Measurements from ENCODE around the gene SLC3A2. TPM values are rescaled to one million over a fixed set of nuclear protein-coding genes. Genes with fewer than 3 reads are reported as not detected.

Gene SLC3A2
- total and polyA plus RNA-seq, 2 of the 13 experiments (the other 11 are each of a cell fraction or from before 2014, with no cell fraction given) = 213 to 226 TPM

GRCh38 chr11:62839050-62839945 lies 41.4 kb upstream of the SLC3A2 start, which contains the start of gene WDR74 (continued):
- TF ChIP-seq ZBTB43 (CRISPR knock-in tag; conservative IDR thresholded peaks at IDR 0.05) = no peak
- peak; percentile 87 for TF ChIP-seq ZNF788 (CRISPR knock-in tag; IDR thresholded peaks at IDR 0.05; ENCODE audit: borderline replicate concordance)
- no peak for TF ChIP-seq HNRNPUL1 (IDR thresholded peaks at IDR 0.05; ENCODE audit: low read depth, low read length)
- no peak for TF ChIP-seq ZNF552 (CRISPR knock-in tag; IDR thresholded peaks at IDR 0.05; ENCODE audit: borderline replicate concordance)
- TF ChIP-seq IRF2 (CRISPR knock-in tag; IDR thresholded peaks at IDR 0.05) = peak; percentile 92; the same call in 1 of the 2 replicates
- no peak; the same call in 1 of the 2 replicates for TF ChIP-seq KDM5B (CRISPR knock-in tag; IDR thresholded peaks at IDR 0.05; ENCODE audit: borderline replicate concordance)
- TF ChIP-seq REL (CRISPR knock-in tag; conservative IDR thresholded peaks at IDR 0.05) = no peak
- no peak for TF ChIP-seq CHD2 (IDR thresholded peaks at IDR 0.05; ENCODE audit: low read depth, low read length)
- no peak for TF ChIP-seq RFX3 (CRISPR knock-in tag; IDR thresholded peaks at IDR 0.05)
- no peak for TF ChIP-seq ZNF431 (CRISPR knock-in tag; IDR thresholded peaks at IDR 0.05; ENCODE audit: borderline replicate concordance, low read depth)
- TF ChIP-seq SOX5 (CRISPR knock-in tag; IDR thresholded peaks at IDR 0.05; ENCODE audit: borderline replicate concordance) = peak; percentile 44; the same call in 1 of the 2 replicates
- TF ChIP-seq RNF2 (conservative IDR thresholded peaks at IDR 0.05; ENCODE audit: low read depth) = no peak
- TF ChIP-seq ZBTB1 (CRISPR knock-in tag; IDR thresholded peaks at IDR 0.05; ENCODE audit: borderline replicate concordance) = no peak
- TF ChIP-seq MAFK (conservative IDR thresholded peaks at IDR 0.05 in 1 of 2, IDR thresholded peaks at IDR 0.05 in 1 of 2; ENCODE audit: low read length in 2 of 2) = no peak; a peak in 1 of 4 replicates
- peak; percentile 68 for TF ChIP-seq ZNF143 (CRISPR knock-in tag; IDR thresholded peaks at IDR 0.05)
- TF ChIP-seq ZC3H13 (CRISPR knock-in tag; IDR thresholded peaks at IDR 0.05) = peak; percentile 93
- 0 out of 2 replicates have a peak, but pooled peaks have one; percentile 58 for TF ChIP-seq ZNF567 (CRISPR knock-in tag; IDR thresholded peaks at IDR 0.05; ENCODE audit: borderline replicate concordance)
- TF ChIP-seq SUZ12 (IDR thresholded peaks at IDR 0.05; ENCODE audit: low read depth, low read length) = no peak
- TF ChIP-seq ZNF496 (CRISPR knock-in tag; IDR thresholded peaks at IDR 0.05; ENCODE audit: insufficient replicate concordance) = no peak
- TF ChIP-seq ZNF713 (CRISPR knock-in tag; IDR thresholded peaks at IDR 0.05) = 0 out of 2 replicates have a peak, but pooled peaks have one; percentile 57
- peak; percentile 22; the same call in 1 of the 2 replicates for TF ChIP-seq ZNF281 (CRISPR knock-in tag; IDR thresholded peaks at IDR 0.05; ENCODE audit: borderline replicate concordance)
- no peak for TF ChIP-seq ZNF44 (CRISPR knock-in tag; IDR thresholded peaks at IDR 0.05)
- TF ChIP-seq TCF7L2 (IDR thresholded peaks at IDR 0.05; ENCODE audit: low read depth, low read length) = no peak
- TF ChIP-seq CBX1 (IDR thresholded peaks at IDR 0.05; ENCODE audit: low read depth) = peak; percentile 66
- TF ChIP-seq ZNF790 (CRISPR knock-in tag; IDR thresholded peaks at IDR 0.05; ENCODE audit: borderline replicate concordance) = no peak
- no peak for TF ChIP-seq ZNF558 (CRISPR knock-in tag; IDR thresholded peaks at IDR 0.05; ENCODE audit: borderline replicate concordance)
- no peak for TF ChIP-seq ZNF781 (CRISPR knock-in tag; IDR thresholded peaks at IDR 0.05; ENCODE audit: borderline replicate concordance, not compliant biosample characterization)
